ENCODE measurements around the gene UACA.

The UACA gene

GRCh38 chr15:70635895-70636294, 127.5 kb downstream of the UACA start:
- TF ChIP-seq RARB (CRISPR knock-in tag; IDR thresholded peaks at IDR 0.05) = no peak
- TF ChIP-seq ARNTL (CRISPR knock-in tag; IDR thresholded peaks at IDR 0.05; ENCODE audit: borderline replicate concordance, low read depth) = no peak
- TF ChIP-seq ZFP3 (CRISPR knock-in tag; IDR thresholded peaks at IDR 0.05) = no peak
- no peak for TF ChIP-seq ZFP30 (CRISPR knock-in tag; IDR thresholded peaks at IDR 0.05)
- no peak for TF ChIP-seq BACH2 (CRISPR knock-in tag; IDR thresholded peaks at IDR 0.05; ENCODE audit: borderline replicate concordance)
- no peak for ATAC-seq

DNA sequence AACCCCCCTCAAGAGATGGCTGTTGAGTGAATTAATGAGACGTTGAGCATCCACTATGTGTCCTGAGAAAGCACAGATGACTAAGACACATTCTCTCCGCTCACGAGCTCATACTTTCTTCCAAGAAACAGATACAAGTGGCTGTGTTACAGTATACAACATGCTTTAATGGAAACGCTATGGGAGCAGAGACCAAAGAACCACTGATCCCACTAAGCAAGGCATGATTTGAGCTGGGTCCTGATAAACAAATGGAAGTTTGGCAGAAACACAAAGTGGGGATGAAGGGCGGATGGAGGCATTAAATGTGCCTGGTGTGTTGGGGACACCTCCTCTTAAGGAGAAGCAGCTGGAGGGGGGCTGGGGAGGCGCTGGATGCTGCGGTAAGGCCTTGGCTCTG, 129.4 kb downstream of the UACA start:
- no peak for TF ChIP-seq ZNF70 (CRISPR knock-in tag; IDR thresholded peaks at IDR 0.05)
- no peak for TF ChIP-seq OSR1 (CRISPR knock-in tag; IDR thresholded peaks at IDR 0.05)
- no peak for TF ChIP-seq CSRNP3 (CRISPR knock-in tag; IDR thresholded peaks at IDR 0.05)
- TF ChIP-seq, protein P1, sequence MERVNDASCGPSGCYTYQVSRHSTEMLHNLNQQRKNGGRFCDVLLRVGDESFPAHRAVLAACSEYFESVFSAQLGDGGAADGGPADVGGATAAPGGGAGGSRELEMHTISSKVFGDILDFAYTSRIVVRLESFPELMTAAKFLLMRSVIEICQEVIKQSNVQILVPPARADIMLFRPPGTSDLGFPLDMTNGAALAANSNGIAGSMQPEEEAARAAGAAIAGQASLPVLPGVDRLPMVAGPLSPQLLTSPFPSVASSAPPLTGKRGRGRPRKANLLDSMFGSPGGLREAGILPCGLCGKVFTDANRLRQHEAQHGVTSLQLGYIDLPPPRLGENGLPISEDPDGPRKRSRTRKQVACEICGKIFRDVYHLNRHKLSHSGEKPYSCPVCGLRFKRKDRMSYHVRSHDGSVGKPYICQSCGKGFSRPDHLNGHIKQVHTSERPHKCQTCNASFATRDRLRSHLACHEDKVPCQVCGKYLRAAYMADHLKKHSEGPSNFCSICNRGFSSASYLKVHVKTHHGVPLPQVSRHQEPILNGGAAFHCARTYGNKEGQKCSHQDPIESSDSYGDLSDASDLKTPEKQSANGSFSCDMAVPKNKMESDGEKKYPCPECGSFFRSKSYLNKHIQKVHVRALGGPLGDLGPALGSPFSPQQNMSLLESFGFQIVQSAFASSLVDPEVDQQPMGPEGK (CRISPR knock-in tag; IDR thresholded peaks at IDR 0.05; ENCODE audit: borderline replicate concordance) = no peak
- no peak for TF ChIP-seq CREB5 (CRISPR knock-in tag; IDR thresholded peaks at IDR 0.05; ENCODE audit: low read depth)
- TF ChIP-seq ARNTL (CRISPR knock-in tag; IDR thresholded peaks at IDR 0.05; ENCODE audit: borderline replicate concordance, low read depth) = no peak
- TF ChIP-seq ZNF8 (CRISPR knock-in tag; IDR thresholded peaks at IDR 0.05) = no peak
- TF ChIP-seq CSDC2 (CRISPR knock-in tag; IDR thresholded peaks at IDR 0.05) = no peak
- TF ChIP-seq ISL1 (CRISPR knock-in tag; IDR thresholded peaks at IDR 0.05) = no peak
- TF ChIP-seq ESRRG (CRISPR knock-in tag; IDR thresholded peaks at IDR 0.05) = no peak
- TF ChIP-seq RARB (CRISPR knock-in tag; IDR thresholded peaks at IDR 0.05) = no peak
- no peak for TF ChIP-seq PPARA (CRISPR knock-in tag; IDR thresholded peaks at IDR 0.05; ENCODE audit: borderline replicate concordance)
- no peak for TF ChIP-seq ZFP3 (CRISPR knock-in tag; IDR thresholded peaks at IDR 0.05)
- TF ChIP-seq SNAI2 (CRISPR knock-in tag; IDR thresholded peaks at IDR 0.05) = no peak
- no peak for TF ChIP-seq TCF4 (CRISPR knock-in tag; IDR thresholded peaks at IDR 0.05; ENCODE audit: borderline replicate concordance)
- TF ChIP-seq ZFP30 (CRISPR knock-in tag; IDR thresholded peaks at IDR 0.05) = no peak
- no peak for TF ChIP-seq ZC3H10 (CRISPR knock-in tag; IDR thresholded peaks at IDR 0.05)
- TF ChIP-seq, protein P2, sequence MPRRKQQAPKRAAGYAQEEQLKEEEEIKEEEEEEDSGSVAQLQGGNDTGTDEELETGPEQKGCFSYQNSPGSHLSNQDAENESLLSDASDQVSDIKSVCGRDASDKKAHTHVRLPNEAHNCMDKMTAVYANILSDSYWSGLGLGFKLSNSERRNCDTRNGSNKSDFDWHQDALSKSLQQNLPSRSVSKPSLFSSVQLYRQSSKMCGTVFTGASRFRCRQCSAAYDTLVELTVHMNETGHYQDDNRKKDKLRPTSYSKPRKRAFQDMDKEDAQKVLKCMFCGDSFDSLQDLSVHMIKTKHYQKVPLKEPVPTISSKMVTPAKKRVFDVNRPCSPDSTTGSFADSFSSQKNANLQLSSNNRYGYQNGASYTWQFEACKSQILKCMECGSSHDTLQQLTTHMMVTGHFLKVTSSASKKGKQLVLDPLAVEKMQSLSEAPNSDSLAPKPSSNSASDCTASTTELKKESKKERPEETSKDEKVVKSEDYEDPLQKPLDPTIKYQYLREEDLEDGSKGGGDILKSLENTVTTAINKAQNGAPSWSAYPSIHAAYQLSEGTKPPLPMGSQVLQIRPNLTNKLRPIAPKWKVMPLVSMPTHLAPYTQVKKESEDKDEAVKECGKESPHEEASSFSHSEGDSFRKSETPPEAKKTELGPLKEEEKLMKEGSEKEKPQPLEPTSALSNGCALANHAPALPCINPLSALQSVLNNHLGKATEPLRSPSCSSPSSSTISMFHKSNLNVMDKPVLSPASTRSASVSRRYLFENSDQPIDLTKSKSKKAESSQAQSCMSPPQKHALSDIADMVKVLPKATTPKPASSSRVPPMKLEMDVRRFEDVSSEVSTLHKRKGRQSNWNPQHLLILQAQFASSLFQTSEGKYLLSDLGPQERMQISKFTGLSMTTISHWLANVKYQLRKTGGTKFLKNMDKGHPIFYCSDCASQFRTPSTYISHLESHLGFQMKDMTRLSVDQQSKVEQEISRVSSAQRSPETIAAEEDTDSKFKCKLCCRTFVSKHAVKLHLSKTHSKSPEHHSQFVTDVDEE (CRISPR knock-in tag; IDR thresholded peaks at IDR 0.05) = no peak
- ATAC-seq = no peak

GRCh38 chr15:70633103-70633831, 130.1 kb downstream of the UACA start:
- no peak for TF ChIP-seq SNAI2 (CRISPR knock-in tag; IDR thresholded peaks at IDR 0.05)
- TF ChIP-seq ZNF70 (CRISPR knock-in tag; IDR thresholded peaks at IDR 0.05) = no peak
- TF ChIP-seq, protein P2 (CRISPR knock-in tag; IDR thresholded peaks at IDR 0.05) = no peak
- TF ChIP-seq ARNTL (CRISPR knock-in tag; IDR thresholded peaks at IDR 0.05; ENCODE audit: borderline replicate concordance, low read depth) = no peak
- TF ChIP-seq ZFP3 (CRISPR knock-in tag; IDR thresholded peaks at IDR 0.05) = no peak
- TF ChIP-seq RARB (CRISPR knock-in tag; IDR thresholded peaks at IDR 0.05) = no peak
- TF ChIP-seq, protein P3, sequence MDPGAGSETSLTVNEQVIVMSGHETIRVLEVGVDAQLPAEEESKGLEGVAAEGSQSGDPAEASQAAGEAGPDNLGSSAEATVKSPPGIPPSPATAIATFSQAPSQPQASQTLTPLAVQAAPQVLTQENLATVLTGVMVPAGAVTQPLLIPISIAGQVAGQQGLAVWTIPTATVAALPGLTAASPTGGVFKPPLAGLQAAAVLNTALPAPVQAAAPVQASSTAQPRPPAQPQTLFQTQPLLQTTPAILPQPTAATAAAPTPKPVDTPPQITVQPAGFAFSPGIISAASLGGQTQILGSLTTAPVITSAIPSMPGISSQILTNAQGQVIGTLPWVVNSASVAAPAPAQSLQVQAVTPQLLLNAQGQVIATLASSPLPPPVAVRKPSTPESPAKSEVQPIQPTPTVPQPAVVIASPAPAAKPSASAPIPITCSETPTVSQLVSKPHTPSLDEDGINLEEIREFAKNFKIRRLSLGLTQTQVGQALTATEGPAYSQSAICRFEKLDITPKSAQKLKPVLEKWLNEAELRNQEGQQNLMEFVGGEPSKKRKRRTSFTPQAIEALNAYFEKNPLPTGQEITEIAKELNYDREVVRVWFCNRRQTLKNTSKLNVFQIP (CRISPR knock-in tag; IDR thresholded peaks at IDR 0.05; ENCODE audit: borderline replicate concordance, low read depth) = no peak
- no peak for TF ChIP-seq ZC3H10 (CRISPR knock-in tag; IDR thresholded peaks at IDR 0.05)
- no peak for TF ChIP-seq CSDC2 (CRISPR knock-in tag; IDR thresholded peaks at IDR 0.05)
- TF ChIP-seq ZNF8 (CRISPR knock-in tag; IDR thresholded peaks at IDR 0.05) = no peak
- TF ChIP-seq ISL1 (CRISPR knock-in tag; IDR thresholded peaks at IDR 0.05) = no peak
- no peak for TF ChIP-seq GLIS3 (CRISPR knock-in tag; IDR thresholded peaks at IDR 0.05)
- TF ChIP-seq CREB5 (CRISPR knock-in tag; IDR thresholded peaks at IDR 0.05; ENCODE audit: low read depth) = no peak
- no peak for TF ChIP-seq TCF4 (CRISPR knock-in tag; IDR thresholded peaks at IDR 0.05; ENCODE audit: borderline replicate concordance)
- TF ChIP-seq TOX (CRISPR knock-in tag; IDR thresholded peaks at IDR 0.05; ENCODE audit: borderline replicate concordance) = no peak
- TF ChIP-seq ESRRG (CRISPR knock-in tag; IDR thresholded peaks at IDR 0.05) = no peak
- TF ChIP-seq ZFP30 (CRISPR knock-in tag; IDR thresholded peaks at IDR 0.05) = no peak
- no peak for ATAC-seq

Data from SK-N-SH treated with all-trans-retinoic acid at 6 μM for 48 hours (cell line).